HG02973 (cell line): Measurements from ENCODE around the gene PLXDC2.

Experiments
- ATAC-seq: cut with Tn5 transposase; IDR thresholded peaks from one replicate; pipeline ENCODE4 v1.9.1; 2021; ENCODE audit warnings: moderate library complexity; ENCODE audit not compliant: unreplicated experiment

Gene PLXDC2

DNA sequence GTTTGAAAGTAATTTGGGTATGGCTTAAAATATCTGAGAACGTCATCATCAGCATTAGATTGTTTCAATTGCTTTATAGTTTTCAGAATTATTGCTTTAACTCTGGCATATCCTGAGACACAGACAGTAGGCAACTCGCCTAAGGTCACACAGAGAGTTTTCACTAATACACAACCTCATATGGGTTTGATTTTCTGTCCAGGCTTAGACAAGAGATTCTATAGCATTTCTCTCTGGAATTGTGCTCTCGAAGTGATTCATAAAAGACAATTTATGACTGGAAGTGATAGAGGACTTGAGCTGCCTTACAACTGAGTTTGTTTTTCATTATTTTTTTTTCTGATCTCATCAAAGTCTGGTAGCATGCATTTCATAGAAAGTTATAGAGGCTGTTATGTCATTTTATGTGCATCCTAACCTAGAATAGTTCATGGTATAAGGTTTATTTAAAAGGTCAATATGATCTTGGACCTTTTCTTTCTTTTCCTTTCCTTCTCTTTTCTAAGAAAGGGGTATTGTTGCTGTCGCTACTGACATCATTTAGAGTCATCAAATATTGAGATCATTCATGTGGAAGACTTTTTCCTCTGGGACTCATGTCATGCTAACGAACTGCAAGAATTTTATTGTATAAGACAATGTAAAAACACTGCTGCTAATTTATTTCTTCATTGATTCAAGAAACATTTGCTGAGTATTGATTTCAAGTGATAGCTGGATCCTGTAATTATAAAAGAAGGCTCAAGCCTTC lies 278.2 kb downstream of the PLXDC2 start:
- ATAC-seq: no peak

DNA sequence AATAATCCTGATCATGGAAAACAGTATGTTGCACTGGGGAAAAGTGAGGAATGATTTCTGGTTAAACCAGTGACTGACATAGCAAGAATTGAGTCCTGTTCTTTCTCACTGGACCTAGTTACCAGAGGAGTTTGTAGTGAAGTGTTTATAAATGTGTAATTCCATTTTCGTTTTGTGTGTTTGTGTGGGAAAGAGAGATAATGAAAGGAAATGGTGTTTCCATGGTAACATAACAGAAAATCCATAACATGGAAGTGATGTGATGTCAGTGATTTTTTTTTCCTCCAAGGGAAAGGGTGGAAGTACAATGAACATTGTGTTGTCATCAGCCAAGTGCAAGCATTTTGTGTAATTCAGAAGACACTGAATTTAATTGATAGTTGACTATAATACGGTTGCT lies 283.9 kb downstream of the PLXDC2 start:
- no peak for ATAC-seq

- ATAC-seq: no peak
These were observed 289.0 kb downstream of the PLXDC2 start for GRCh38 chr10:20105236-20105635.

- no peak for ATAC-seq
These were observed 289.7 kb downstream of the PLXDC2 start for GRCh38 chr10:20105931-20106330.

DNA sequence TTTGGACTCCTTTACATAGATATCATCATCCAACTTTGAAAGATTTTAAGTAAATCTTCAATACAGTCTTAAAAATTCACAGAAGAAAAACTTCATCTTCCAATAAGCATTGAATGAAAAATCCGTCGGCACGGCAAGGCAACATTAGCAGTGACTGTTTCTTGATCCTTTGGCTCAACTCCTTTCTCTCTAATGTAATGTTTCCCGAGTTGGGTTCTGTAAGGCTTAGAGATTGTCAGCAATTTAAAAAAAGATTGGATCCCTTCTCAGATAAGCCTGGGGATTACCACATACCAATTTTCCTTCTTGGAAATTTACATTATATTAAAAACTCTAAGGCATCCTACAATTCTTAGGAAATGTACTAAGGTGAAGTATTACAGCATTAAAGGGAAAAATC lies 291.8 kb downstream of the PLXDC2 start:
- no peak for ATAC-seq

GRCh38 chr10:20109613-20110012 lies 293.4 kb downstream of the PLXDC2 start:
- no peak for ATAC-seq

- no peak for ATAC-seq
These were observed 294.2 kb downstream of the PLXDC2 start for GRCh38 chr10:20110125-20111100.

- no peak for ATAC-seq
These were observed 297.9 kb downstream of the PLXDC2 start for GRCh38 chr10:20114179-20114578.

GRCh38 chr10:20115894-20116293 lies 299.7 kb downstream of the PLXDC2 start:
- no peak for ATAC-seq

- no peak for ATAC-seq
These were observed 301.2 kb downstream of the PLXDC2 start for GRCh38 chr10:20117471-20117870.

DNA sequence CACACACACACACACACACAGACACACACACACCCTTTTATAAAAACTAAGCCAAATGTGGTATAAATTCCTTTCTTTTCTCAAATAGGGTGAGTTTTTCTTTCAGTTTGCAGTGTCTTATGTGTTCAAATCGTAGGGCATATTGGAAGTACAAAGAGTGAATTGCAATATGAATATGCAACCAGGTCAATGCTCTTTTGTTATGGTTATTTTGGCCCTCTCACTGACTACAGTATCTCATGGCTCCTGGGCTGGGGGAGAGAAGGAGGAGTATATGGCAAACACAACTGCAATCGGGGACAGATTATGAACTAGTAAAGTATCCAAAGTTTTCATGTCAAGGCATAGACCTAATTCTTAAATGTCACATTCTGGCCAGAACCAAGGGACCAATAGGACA lies 301.9 kb downstream of the PLXDC2 start:
- no peak for ATAC-seq

DNA sequence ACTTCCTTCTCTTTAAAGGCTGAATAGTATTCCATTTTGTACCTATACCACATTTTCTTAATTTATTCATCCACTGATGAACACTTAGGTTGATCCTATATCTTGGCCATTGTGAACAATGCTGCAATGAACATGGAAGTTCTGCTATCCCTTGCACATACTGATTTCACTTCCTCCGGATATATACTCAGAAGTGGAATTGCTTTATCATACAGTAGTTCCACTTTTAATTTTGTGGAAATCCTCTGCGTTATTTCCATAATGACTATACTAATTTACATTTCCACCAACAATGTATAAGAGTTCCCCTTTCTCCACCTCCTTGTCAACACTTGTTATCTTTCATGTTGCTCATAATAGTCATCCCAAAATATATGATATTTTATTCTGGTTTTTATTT lies 312.6 kb downstream of the PLXDC2 start:
- no peak for ATAC-seq

GRCh38 chr10:20132816-20133215 lies 316.6 kb downstream of the PLXDC2 start:
- ATAC-seq: no peak

- no peak for ATAC-seq
These were observed 317.5 kb downstream of the PLXDC2 start for GRCh38 chr10:20133669-20134189.

DNA sequence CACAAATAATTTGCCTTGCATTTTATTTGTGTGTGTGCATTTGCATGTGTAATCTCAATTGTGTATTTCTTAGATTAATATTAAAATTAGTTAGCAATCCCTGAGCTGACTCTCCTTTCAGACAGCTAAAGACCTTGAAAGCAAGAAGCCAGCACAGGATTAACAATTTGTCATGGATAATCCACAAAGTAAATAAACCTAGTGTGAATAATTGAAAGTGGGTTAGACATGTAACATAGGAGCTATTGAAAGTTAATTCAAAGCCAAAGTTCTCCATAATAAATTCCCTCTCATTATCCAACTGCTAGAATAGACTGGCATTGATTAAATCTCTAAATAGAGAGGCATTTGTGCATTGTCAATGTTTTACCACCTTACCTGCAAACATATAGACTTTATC lies 326.1 kb downstream of the PLXDC2 start:
- no peak for ATAC-seq

DNA sequence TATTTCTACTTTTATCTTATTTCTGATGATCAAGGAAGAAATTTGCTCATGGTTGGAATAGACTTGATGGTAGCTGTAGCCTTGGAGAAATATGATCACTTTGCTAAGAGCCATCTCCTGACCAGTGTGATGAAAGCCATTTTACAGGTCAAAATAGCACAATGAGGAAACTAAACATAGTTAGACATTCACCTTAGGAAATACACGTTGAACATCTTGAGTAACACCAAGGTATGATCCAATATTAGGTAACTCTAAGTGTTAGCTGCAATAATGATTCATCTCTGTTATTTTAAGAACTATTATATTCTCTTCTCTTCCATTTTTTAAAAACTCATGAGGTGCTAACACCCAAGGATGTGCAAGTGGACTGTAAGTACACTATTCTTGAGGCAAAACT lies 328.0 kb downstream of the PLXDC2 start:
- no peak for ATAC-seq

DNA sequence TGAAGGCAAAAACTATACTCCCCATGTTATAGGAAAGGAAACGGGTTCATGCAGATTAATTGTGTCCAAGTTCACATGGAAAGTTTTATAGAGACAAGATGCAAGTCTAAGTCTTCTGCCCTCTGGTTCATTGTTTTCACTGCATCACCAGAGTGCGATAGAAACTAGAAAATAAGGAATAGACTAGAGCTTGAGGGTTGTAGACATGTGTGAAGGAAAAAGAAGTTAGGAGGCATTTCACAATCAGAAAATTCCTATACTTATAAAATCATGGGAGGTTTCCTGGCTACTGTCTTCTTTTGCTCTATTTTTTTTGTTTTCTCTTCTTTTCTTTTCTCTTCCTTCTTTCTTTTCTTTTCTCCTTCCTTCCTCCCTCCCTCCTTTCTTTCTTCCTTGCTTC lies 329.8 kb downstream of the PLXDC2 start:
- no peak for ATAC-seq

- ATAC-seq: no peak
These were observed 331.5 kb downstream of the PLXDC2 start for GRCh38 chr10:20147684-20148083.

- no peak for ATAC-seq
These were observed 340.3 kb downstream of the PLXDC2 start for GRCh38 chr10:20156511-20156910.

- ATAC-seq: no peak
These were observed 341.1 kb downstream of the PLXDC2 start for GRCh38 chr10:20157314-20157713.

DNA sequence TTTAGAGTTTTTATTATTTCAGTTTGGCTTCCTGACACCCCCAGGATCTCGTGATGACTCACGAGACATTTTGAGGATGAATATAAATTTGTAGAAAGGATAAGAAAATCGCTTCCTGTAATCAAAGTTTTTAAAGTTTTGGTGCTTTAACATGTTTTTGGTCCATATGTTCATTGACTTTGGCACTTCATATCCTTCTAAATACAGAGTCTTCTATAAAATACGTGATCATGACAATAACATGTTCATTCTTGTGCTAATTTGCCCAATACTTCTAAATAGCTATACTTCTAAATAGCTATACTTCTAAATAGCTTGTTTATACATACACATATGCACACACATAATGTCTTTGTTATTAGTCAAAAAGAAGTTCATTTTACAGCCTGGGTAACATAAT lies 341.9 kb downstream of the PLXDC2 start:
- no peak for ATAC-seq

DNA sequence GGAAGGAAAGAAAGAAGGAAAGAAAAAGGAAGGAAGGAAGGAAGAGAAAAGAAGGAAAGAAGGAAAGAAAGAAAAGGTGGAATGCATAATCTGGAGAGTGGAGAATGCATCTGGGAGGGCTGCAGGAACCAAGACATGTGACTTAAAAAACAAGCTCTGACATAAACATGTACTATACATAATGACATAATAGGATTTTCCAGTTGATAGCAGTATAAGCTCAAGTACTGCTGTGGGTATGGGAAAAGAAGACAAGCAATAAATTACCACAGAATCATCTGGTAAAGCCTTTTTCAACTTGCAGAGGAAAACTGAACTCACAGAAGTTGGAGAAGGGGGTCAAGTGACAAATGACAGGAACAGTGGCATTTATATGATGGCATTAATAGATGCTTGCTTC lies 345.9 kb downstream of the PLXDC2 start:
- ATAC-seq: no peak
